HepG2 (cell line): ENCODE measurements around the gene NISCH. TPM values are rescaled to one million over a fixed set of nuclear protein-coding genes. Genes with fewer than 3 reads are reported as not detected.
A peak's percentile ranks its signal among the peaks of the same experiment; 100 is the strongest.

ENCODE experiments used
- CHD4 ChIP-seq: fragments of 200-600 bp; sonication (generic); IDR thresholded peaks from 2 replicates; pipeline ENCODE4 v1.7.0; 2017; ENCODE audit warnings: mild to moderate bottlenecking, low read length, borderline replicate concordance
- KLF13 ChIP-seq: sonication (generic); formaldehyde crosslinking; IDR thresholded peaks from 2 replicates; pipeline ENCODE4 v1.4.0; 2020; ENCODE audit warnings: mild to moderate bottlenecking, missing genetic modification reagents
- NONO ChIP-seq, 2 experiments: fragments of 450-650 bp in 1 of 2; sonication (generic) in 1 of 2; formaldehyde crosslinking in 1 of 2; IDR thresholded peaks in 1 of 2; conservative IDR thresholded peaks in 1 of 2; 2 replicates each; pipeline versions ENCODE4 v1.6.1 to v1.8.0; 2017 to 2022; ENCODE audit warnings: mild to moderate bottlenecking in 1 of 2, missing genetic modification reagents in 1 of 2, moderate library complexity in 1 of 2
- RXRB ChIP-seq: IDR thresholded peaks from 2 replicates; pipeline ENCODE4 v1.6.1; 2016; ENCODE audit warnings: borderline replicate concordance, missing genetic modification reagents, missing compliant biosample characterization
- SALL1 ChIP-seq: sonication (generic); formaldehyde crosslinking; IDR thresholded peaks from 2 replicates; pipeline ENCODE4 v1.8.0; 2022; ENCODE audit warnings: mild to moderate bottlenecking, missing genetic modification reagents
- SSRP1 ChIP-seq: IDR thresholded peaks from 2 replicates; pipeline ENCODE4 v1.6.1; 2016; ENCODE audit warnings: control low read depth
- TP53 ChIP-seq: sonication (generic); formaldehyde crosslinking; conservative IDR thresholded peaks from 2 replicates; pipeline ENCODE4 v1.4.0; 2020; ENCODE audit warnings: missing genetic modification reagents
- TSC22D2 ChIP-seq: sonication (generic); formaldehyde crosslinking; IDR thresholded peaks from 2 replicates; pipeline ENCODE4 v1.5.1; 2020; ENCODE audit warnings: missing genetic modification reagents, mild to moderate bottlenecking, borderline replicate concordance
- ZFX ChIP-seq: sonication (generic); formaldehyde crosslinking; IDR thresholded peaks from 2 replicates; pipeline ENCODE4 v1.4.0; 2020; ENCODE audit warnings: mild to moderate bottlenecking, low read depth, missing genetic modification reagents, moderate library complexity
- ZFYVE20 ChIP-seq: sonication (generic); formaldehyde crosslinking; IDR thresholded peaks from 2 replicates; pipeline ENCODE4 v1.8.0; 2023; ENCODE audit warnings: low read depth, mild to moderate bottlenecking, moderate library complexity, missing genetic modification reagents, borderline replicate concordance
- ZNF83 ChIP-seq: sonication (generic); formaldehyde crosslinking; IDR thresholded peaks from 2 replicates; pipeline ENCODE4 v1.4.0; 2020; ENCODE audit warnings: missing genetic modification reagents, mild to moderate bottlenecking, borderline replicate concordance
- ZSCAN25 ChIP-seq: sonication (generic); formaldehyde crosslinking; IDR thresholded peaks from 2 replicates; pipeline ENCODE4 v1.8.0; 2022; ENCODE audit warnings: mild to moderate bottlenecking, missing genetic modification reagents
- polyA plus RNA-seq, 8 experiments: library from polyadenylated mRNA; depleted of rRNA in 3 of 8; stranded (reverse) in 7 of 8; unstranded in 1 of 8; fragments of >200 nt; fragmentation: Illumina TruSeq in 4 of 8; extraction: Trizol in 4 of 8; gene quantifications; 2 replicates each; pipeline versions ENCODE4 v1.2.1 to v1.2.3, GENCODE V29; 2011 to 2016; ENCODE audit warnings: low read depth in 4 of 8, missing spikeins in 1 of 8, mixed read lengths in 1 of 8; ENCODE audit not compliant: insufficient read depth in 1 of 8
- total RNA-seq, 5 experiments: library from RNA; depleted of rRNA; stranded (reverse); fragments of >200 nt; fragmentation: Illumina TruSeq; extraction: Trizol; gene quantifications; 2 replicates each; pipeline ENCODE4 v1.2.3, GENCODE V29; 2016; ENCODE audit warnings: low read depth in 1 of 5
- TF ChIP-seq, protein P1 (sequence below): fragments of 450-650 bp; IDR thresholded peaks from 2 replicates; pipeline ENCODE4 v1.6.1; 2017
- TF ChIP-seq, protein P2 (sequence below): IDR thresholded peaks from 2 replicates; pipeline ENCODE4 v1.6.1; 2018; ENCODE audit warnings: missing genetic modification reagents
- TF ChIP-seq, protein P3 (sequence below): IDR thresholded peaks from 2 replicates; pipeline ENCODE4 v1.6.1; 2016; ENCODE audit warnings: missing biosample characterization, missing genetic modification reagents, low read depth
- TF ChIP-seq, protein P4 (sequence below): sonication (generic); formaldehyde crosslinking; IDR thresholded peaks from 2 replicates; pipeline ENCODE4 v1.4.0; 2020; ENCODE audit warnings: missing genetic modification reagents; ENCODE audit errors: not compliant biosample characterization
- TF ChIP-seq, protein P5 (sequence below): sonication (generic); formaldehyde crosslinking; IDR thresholded peaks from 2 replicates; pipeline ENCODE4 v1.4.0; 2020; ENCODE audit warnings: mild to moderate bottlenecking, missing genetic modification reagents, borderline replicate concordance

The NISCH gene
- total and polyA plus RNA-seq, 2 of the 13 experiments (the other 11 are each of a cell fraction or from before 2014, with no cell fraction given): 27.0 to 47.6 TPM

DNA sequence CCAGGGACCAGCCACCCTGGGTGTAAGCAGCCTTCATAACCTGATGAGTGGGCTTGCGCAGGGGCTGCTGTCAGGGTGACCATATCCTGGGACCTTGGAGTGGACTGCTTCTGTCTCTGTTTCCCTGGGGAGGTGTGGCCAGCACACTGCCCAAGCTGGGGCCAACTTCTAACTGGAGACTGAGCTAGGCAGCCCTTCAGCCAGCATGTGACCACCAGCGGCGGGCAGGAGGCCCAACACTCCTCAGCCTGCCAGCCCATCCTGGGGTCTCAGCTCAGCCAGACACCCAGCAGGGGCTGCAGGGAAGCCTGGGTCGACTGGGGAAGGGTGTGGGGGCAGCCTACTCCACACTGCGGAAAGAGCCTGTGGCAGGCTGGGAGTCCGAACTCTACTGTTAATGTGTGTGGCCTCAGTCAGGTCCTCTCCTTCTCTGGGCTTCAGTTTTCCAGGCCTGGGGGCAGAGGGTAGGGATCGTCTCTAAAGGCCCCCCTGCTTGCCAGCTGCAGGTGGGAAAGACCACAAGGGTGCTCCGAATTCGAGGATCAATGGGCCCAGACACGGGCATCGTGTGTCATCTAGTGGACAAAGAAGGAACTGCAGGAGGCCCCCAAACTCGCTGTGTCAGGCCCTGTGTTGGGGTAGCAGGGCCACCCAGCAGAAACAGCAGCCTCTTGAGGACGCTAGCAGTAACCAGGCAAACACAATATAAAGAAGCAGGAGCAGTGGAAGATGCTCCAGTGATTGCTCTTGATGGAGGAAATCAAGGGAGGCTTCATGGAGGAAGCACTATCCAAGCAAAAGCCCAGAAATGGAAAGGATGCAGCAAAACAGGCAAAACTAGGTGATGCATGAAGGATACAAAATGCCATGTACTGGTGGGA lies 8.5 kb upstream of the NISCH start (continued):
- TF ChIP-seq, protein P1, sequence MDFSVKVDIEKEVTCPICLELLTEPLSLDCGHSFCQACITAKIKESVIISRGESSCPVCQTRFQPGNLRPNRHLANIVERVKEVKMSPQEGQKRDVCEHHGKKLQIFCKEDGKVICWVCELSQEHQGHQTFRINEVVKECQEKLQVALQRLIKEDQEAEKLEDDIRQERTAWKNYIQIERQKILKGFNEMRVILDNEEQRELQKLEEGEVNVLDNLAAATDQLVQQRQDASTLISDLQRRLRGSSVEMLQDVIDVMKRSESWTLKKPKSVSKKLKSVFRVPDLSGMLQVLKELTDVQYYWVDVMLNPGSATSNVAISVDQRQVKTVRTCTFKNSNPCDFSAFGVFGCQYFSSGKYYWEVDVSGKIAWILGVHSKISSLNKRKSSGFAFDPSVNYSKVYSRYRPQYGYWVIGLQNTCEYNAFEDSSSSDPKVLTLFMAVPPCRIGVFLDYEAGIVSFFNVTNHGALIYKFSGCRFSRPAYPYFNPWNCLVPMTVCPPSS: no peak
- TF ChIP-seq RXRB (CRISPR knock-in tag) (peak; percentile 27; the same call in 1 of the 2 replicates), NONO (IDR thresholded peaks at IDR 0.05) (no peak), NONO (CRISPR knock-in tag; conservative IDR thresholded peaks at IDR 0.05) (0 out of 2 replicates have a peak, but pooled peaks have one; percentile 31), SSRP1 (0 out of 2 replicates have a peak, but pooled peaks have one; percentile 32), SALL1 (CRISPR knock-in tag) (peak; percentile 45; the same call in 1 of the 2 replicates), ZFX (CRISPR knock-in tag) (peak; percentile 33; the same call in 1 of the 2 replicates), ZNF83 (CRISPR knock-in tag) (no peak), CHD4 (no peak), KLF13 (CRISPR knock-in tag) (peak; percentile 63; the same call in 1 of the 2 replicates), TP53 (CRISPR knock-in tag) (no peak), TSC22D2 (CRISPR knock-in tag) (no peak), ZFYVE20 (CRISPR knock-in tag) (no peak), ZSCAN25 (CRISPR knock-in tag) (no peak)
- TF ChIP-seq, protein P2, sequence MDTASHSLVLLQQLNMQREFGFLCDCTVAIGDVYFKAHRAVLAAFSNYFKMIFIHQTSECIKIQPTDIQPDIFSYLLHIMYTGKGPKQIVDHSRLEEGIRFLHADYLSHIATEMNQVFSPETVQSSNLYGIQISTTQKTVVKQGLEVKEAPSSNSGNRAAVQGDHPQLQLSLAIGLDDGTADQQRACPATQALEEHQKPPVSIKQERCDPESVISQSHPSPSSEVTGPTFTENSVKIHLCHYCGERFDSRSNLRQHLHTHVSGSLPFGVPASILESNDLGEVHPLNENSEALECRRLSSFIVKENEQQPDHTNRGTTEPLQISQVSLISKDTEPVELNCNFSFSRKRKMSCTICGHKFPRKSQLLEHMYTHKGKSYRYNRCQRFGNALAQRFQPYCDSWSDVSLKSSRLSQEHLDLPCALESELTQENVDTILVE (CRISPR knock-in tag): 0 out of 2 replicates have a peak, but pooled peaks have one; percentile 24
- TF ChIP-seq, protein P3, sequence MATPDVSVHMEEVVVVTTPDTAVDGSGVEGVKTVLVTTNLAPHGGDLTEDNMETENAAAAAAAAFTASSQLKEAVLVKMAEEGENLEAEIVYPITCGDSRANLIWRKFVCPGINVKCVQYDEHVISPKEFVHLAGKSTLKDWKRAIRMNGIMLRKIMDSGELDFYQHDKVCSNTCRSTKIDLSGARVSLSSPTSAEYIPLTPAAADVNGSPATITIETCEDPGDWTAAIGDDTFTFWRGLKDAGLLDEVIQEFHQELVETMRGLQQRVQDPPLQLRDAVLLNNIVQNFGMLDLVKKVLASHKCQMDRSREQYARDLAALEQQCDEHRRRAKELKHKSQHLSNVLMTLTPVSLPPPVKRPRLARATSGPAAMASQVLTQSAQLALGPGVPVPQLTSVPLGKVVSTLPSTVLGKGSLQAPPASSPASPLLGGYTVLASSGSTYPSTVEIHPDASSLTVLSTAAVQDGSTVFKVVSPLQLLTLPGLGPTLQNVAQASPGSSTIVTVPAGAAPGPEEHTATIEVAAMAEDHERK: no peak
- TF ChIP-seq, protein P4, sequence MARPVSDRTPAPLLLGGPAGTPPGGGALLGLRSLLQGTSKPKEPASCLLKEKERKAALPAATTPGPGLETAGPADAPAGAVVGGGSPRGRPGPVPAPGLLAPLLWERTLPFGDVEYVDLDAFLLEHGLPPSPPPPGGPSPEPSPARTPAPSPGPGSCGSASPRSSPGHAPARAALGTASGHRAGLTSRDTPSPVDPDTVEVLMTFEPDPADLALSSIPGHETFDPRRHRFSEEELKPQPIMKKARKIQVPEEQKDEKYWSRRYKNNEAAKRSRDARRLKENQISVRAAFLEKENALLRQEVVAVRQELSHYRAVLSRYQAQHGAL (CRISPR knock-in tag): no peak
- TF ChIP-seq, protein P5, sequence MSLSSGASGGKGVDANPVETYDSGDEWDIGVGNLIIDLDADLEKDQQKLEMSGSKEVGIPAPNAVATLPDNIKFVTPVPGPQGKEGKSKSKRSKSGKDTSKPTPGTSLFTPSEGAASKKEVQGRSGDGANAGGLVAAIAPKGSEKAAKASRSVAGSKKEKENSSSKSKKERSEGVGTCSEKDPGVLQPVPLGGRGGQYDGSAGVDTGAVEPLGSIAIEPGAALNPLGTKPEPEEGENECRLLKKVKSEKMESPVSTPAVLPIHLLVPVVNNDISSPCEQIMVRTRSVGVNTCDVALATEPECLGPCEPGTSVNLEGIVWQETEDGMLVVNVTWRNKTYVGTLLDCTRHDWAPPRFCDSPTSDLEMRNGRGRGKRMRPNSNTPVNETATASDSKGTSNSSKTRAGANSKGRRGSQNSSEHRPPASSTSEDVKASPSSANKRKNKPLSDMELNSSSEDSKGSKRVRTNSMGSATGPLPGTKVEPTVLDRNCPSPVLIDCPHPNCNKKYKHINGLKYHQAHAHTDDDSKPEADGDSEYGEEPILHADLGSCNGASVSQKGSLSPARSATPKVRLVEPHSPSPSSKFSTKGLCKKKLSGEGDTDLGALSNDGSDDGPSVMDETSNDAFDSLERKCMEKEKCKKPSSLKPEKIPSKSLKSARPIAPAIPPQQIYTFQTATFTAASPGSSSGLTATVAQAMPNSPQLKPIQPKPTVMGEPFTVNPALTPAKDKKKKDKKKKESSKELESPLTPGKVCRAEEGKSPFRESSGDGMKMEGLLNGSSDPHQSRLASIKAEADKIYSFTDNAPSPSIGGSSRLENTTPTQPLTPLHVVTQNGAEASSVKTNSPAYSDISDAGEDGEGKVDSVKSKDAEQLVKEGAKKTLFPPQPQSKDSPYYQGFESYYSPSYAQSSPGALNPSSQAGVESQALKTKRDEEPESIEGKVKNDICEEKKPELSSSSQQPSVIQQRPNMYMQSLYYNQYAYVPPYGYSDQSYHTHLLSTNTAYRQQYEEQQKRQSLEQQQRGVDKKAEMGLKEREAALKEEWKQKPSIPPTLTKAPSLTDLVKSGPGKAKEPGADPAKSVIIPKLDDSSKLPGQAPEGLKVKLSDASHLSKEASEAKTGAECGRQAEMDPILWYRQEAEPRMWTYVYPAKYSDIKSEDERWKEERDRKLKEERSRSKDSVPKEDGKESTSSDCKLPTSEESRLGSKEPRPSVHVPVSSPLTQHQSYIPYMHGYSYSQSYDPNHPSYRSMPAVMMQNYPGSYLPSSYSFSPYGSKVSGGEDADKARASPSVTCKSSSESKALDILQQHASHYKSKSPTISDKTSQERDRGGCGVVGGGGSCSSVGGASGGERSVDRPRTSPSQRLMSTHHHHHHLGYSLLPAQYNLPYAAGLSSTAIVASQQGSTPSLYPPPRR: no peak
